ENCODE measurements around the gene KDM4C. TPM values are rescaled to one million over a fixed set of nuclear protein-coding genes. Genes with fewer than 3 reads are reported as not detected.

The KDM4C gene
- total RNA-seq, 2 donors from 2014 or later = 12.8 to 31.5 TPM

DNA sequence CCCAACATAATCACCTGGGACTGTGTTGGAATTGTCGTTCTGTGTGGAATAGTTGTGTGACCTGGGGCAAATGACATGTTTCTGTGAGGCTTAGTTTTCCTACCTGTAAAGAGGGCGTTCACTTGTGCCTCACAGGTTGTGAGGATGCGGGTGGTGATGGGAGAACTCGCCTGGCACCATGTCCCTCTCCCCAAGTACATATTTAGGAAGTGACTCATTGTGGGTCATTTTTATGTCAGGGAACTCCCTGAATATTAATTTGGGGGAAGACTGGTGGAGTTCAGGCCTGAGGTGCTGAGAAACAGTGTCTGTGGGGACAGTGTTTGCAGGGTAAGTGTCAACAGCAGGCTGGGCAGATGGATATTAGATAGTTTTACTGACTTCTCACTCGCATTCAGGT lies 144.7 kb downstream of the KDM4C start:
- Mint-ChIP-seq H3K4me3 (no peak overlapping the region), H3K9me3 (no peaks in the 10 kb centered on the region), H3K36me3 (ENCODE audit: low read depth) (no peaks in the 10 kb centered on the region), H3K27ac (no peak overlapping the region), H3K27me3 (ENCODE audit: insufficient read depth) (no peaks in the 10 kb centered on the region), H3K4me1 (peaks cover 9% of the 10 kb centered on the region)
- Histone ChIP-seq H3K4me3 (ENCODE audit: low read length) (no peak overlapping the region), H3K9ac (ENCODE audit: extremely low read depth, low read length, poor library complexity, severe bottlenecking) (no peak overlapping the region), H3K4me1 (ENCODE audit: control insufficient read depth, insufficient read depth, low read length) (peaks cover 5% of the 10 kb centered on the region), H3K27me3 (ENCODE audit: control insufficient read depth, insufficient read depth, low read length, poor library complexity, severe bottlenecking) (no peaks in the 10 kb centered on the region), H3K9me3 (ENCODE audit: control insufficient read depth, low read length) (no peaks in the 10 kb centered on the region), H3K36me3 (ENCODE audit: control insufficient read depth, insufficient read depth, low read length) (peaks cover 3% of the 10 kb centered on the region), H3K27ac (ENCODE audit: low read depth, low read length) (no peak overlapping the region)
- no peak for TF ChIP-seq CTCF (conservative IDR thresholded peaks at IDR 0.05)
- WGBS, 2 experiments (ENCODE audit: insufficient coverage in 1 of 2, insufficient read length in 1 of 2) = 77 to 89% methylated on average over 3 to 5 of the region's 5 CpGs
- no peak for DNase-seq

DNA sequence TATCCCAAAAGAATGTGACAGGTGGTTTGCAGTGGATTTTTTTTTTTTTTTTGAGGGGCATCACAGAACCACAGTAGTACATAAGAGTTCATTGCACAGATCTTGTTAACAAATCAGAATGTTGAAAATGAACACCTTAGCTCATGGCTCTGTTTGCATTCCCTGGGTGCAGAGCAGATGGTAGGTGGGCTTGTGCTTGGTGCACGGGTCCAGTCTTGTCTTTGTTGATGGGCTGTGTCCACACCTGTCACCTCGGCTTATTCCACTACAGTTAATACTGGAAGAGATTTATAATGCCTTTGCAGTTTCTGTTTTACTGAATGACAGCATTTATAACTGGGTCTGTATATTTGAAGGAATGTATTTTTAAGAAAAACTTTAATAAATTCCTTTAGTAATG lies 146.6 kb downstream of the KDM4C start:
- no peak overlapping the region for H3K27ac ChIP-seq (ENCODE audit: low read depth, low read length)
- peaks cover 3% of the 10 kb centered on the region for H3K36me3 ChIP-seq (ENCODE audit: control insufficient read depth, insufficient read depth, low read length)
- no peak for TF ChIP-seq CTCF (conservative IDR thresholded peaks at IDR 0.05)
- H3K9me3 ChIP-seq (ENCODE audit: control insufficient read depth, low read length) = no peaks in the 10 kb centered on the region
- Mint-ChIP-seq H3K4me1 (peaks cover 9% of the 10 kb centered on the region), H3K4me3 (no peak overlapping the region), H3K27me3 (ENCODE audit: insufficient read depth) (no peaks in the 10 kb centered on the region), H3K36me3 (ENCODE audit: low read depth) (no peaks in the 10 kb centered on the region), H3K27ac (no peak overlapping the region), H3K9me3 (no peaks in the 10 kb centered on the region)
- no peak overlapping the region for H3K9ac ChIP-seq (ENCODE audit: extremely low read depth, low read length, poor library complexity, severe bottlenecking)
- H3K4me1 ChIP-seq (ENCODE audit: control insufficient read depth, insufficient read depth, low read length) = peaks cover 5% of the 10 kb centered on the region
- no peak overlapping the region for H3K4me3 ChIP-seq (ENCODE audit: low read length)
- 97% methylated on average over 2 of the region's 2 CpGs; no CpG with 5 or more reads in 1 of the 2 experiments for WGBS, 2 experiments (ENCODE audit: insufficient coverage in 1 of 2, insufficient read length in 1 of 2)
- H3K27me3 ChIP-seq (ENCODE audit: control insufficient read depth, insufficient read depth, low read length, poor library complexity, severe bottlenecking) = no peaks in the 10 kb centered on the region
- no peak for DNase-seq

GRCh38 chr9:6905850-6906375 lies 148.1 kb downstream of the KDM4C start:
- WGBS, 2 experiments (ENCODE audit: insufficient coverage in 1 of 2, insufficient read length in 1 of 2) = 90 to 91% methylated on average over 4 to 6 of the region's 6 CpGs
- no peaks in the 10 kb centered on the region for H3K9me3 Mint-ChIP-seq

More at GRCh38 chr9:6905850-6906375, 148.1 kb downstream of the KDM4C start:
- H3K4me1 Mint-ChIP-seq = peaks cover 5% of the 10 kb centered on the region
- Histone ChIP-seq H3K4me3 (ENCODE audit: low read length) (no peak overlapping the region), H3K4me1 (ENCODE audit: control insufficient read depth, insufficient read depth, low read length) (peaks cover 4% of the 10 kb centered on the region), H3K9me3 (ENCODE audit: control insufficient read depth, low read length) (no peaks in the 10 kb centered on the region), H3K36me3 (ENCODE audit: control insufficient read depth, insufficient read depth, low read length) (peaks cover 3% of the 10 kb centered on the region), H3K27me3 (ENCODE audit: control insufficient read depth, insufficient read depth, low read length, poor library complexity, severe bottlenecking) (no peaks in the 10 kb centered on the region), H3K9ac (ENCODE audit: extremely low read depth, low read length, poor library complexity, severe bottlenecking) (no peak overlapping the region), H3K27ac (ENCODE audit: low read depth, low read length) (no peak overlapping the region)
- no peaks in the 10 kb centered on the region for H3K27me3 Mint-ChIP-seq (ENCODE audit: insufficient read depth)
- H3K36me3 Mint-ChIP-seq (ENCODE audit: low read depth) = no peaks in the 10 kb centered on the region
- H3K4me3 Mint-ChIP-seq = no peak overlapping the region
- TF ChIP-seq CTCF (conservative IDR thresholded peaks at IDR 0.05) = no peak
- peak overlapping the region; percentile 13 for H3K27ac Mint-ChIP-seq
- no peak for DNase-seq

Measured in endodermal cell (in vitro differentiated cells).